T-cell (primary cell): Measurements from ENCODE around the gene AAK1. TPM values are rescaled to one million over a fixed set of nuclear protein-coding genes. Genes with fewer than 3 reads are reported as not detected.

Experiments used
- ATAC-seq, 4 experiments: fragments of 200-7000 bp in 3 of 4; fragments of 150-1000 bp in 1 of 4; cut with Tn5 transposase; replicated peaks in 1 of 4; 1 replicate in 3 of 4; 2 replicates in 1 of 4; pipeline ENCODE4 v1.10.0; 2021; ENCODE audit warnings: moderate library complexity in 3 of 4, mild to moderate bottlenecking in 2 of 4, moderate number of reproducible peaks in 1 of 4
- CTCF ChIA-PET, 2 donors: fragments of 300-600 bp; sonication (Branson Sonifier 250); formaldehyde crosslinking; loops; one replicate each; lab custom pipeline; 2022; ENCODE audit warnings: antibody characterized with exemption in 2 of 2; lab: Charles Lee
- POLR2A ChIA-PET, 2 donors: fragments of 300-600 bp; sonication (Branson Sonifier 250); formaldehyde crosslinking; loops; one replicate each; lab custom pipeline; 2022; ENCODE audit warnings: antibody characterized with exemption in 2 of 2; lab: Charles Lee
- DNase-seq, 35 experiments: peaks; one replicate each; pipeline versions ENCODE4 v3.0.0 to v3.0.0-alpha.2; 2013 to 2023
- H3K27ac ChIP-seq: one replicate; pipeline ENCODE4 v1.5.1; 2013; ENCODE audit warnings: low read length
- H3K27me3 ChIP-seq, 2 experiments: replicated peaks in 1 of 2; 1 replicate in 1 of 2; 2 replicates in 1 of 2; pipeline versions ENCODE4 v1.6.1 to v1.7.0; 2013; ENCODE audit warnings: low read length in 1 of 2, mixed read lengths in 1 of 2; ENCODE audit not compliant: control insufficient read depth in 2 of 2, insufficient read depth in 2 of 2; ENCODE audit errors: extremely low read depth in 1 of 2
- H3K36me3 ChIP-seq, 2 donors: 1 replicate in 1 of 2; 2 replicates in 1 of 2; pipeline versions ENCODE4 v1.6.1 to v1.7.0; 2013; ENCODE audit warnings: low read length in 1 of 2; ENCODE audit not compliant: control insufficient read depth in 2 of 2, insufficient read depth in 1 of 2; ENCODE audit errors: extremely low read depth in 1 of 2
- H3K4me1 ChIP-seq, 2 experiments: 1 replicate in 1 of 2; 2 replicates in 1 of 2; pipeline versions ENCODE4 v1.6.1 to v1.7.0; 2013; ENCODE audit warnings: low read length in 2 of 2, mixed read lengths in 1 of 2; ENCODE audit not compliant: insufficient read depth in 2 of 2, control insufficient read depth in 1 of 2; ENCODE audit errors: extremely low read depth in 1 of 2
- H3K4me3 ChIP-seq, 2 donors: 1 replicate in 1 of 2; 2 replicates in 1 of 2; pipeline versions ENCODE4 v1.5.1 to v1.7.0; 2013; ENCODE audit warnings: mild to moderate bottlenecking in 2 of 2, low read length in 1 of 2, moderate library complexity in 1 of 2; ENCODE audit not compliant: control insufficient read depth in 1 of 2; ENCODE audit errors: extremely low read depth in 1 of 2
- H3K9me3 ChIP-seq: 2 replicates; pipeline ENCODE4 v1.7.0; 2013
- H3K27ac Mint-ChIP-seq, 2 donors: one replicate each; pipeline ENCODE4 v1.8.0; 2020 to 2021; ENCODE audit warnings: mild to moderate bottlenecking in 2 of 2, mixed read lengths in 2 of 2
- H3K27me3 Mint-ChIP-seq, 2 donors: one replicate each; pipeline ENCODE4 v1.8.0; 2021 to 2022; ENCODE audit warnings: mixed read lengths in 2 of 2
- H3K36me3 Mint-ChIP-seq: one replicate; pipeline ENCODE4 v1.8.0; 2021; ENCODE audit warnings: mixed read lengths
- H3K4me1 Mint-ChIP-seq, 3 donors: one replicate each; pipeline ENCODE4 v1.8.0; 2020 to 2022; ENCODE audit warnings: mixed read lengths in 3 of 3, mild to moderate bottlenecking in 1 of 3
- H3K4me3 Mint-ChIP-seq, 3 donors: one replicate each; pipeline ENCODE4 v1.8.0; 2020 to 2022; ENCODE audit warnings: mild to moderate bottlenecking in 3 of 3, mixed read lengths in 3 of 3, moderate library complexity in 3 of 3
- H3K9me3 Mint-ChIP-seq, 3 donors: one replicate each; pipeline ENCODE4 v1.8.0; 2020 to 2022; ENCODE audit warnings: mixed read lengths in 3 of 3
- WGBS: methylation state at CpG from one replicate; pipeline ENCODE4 v1.1.5; 2013; ENCODE audit warnings: missing lambda C conversion rate; ENCODE audit not compliant: insufficient coverage; 5-methylcytosine and 5-hydroxymethylcytosine counted together
- total RNA-seq, 35 experiments: library from RNA in 6 of 35; stranded (reverse) in 6 of 35; fragments of 120-200 nt in 1 of 35; gene quantifications; one replicate each; pipeline versions ENCODE4 v1.2.1 to v1.2.4 and lab custom pipeline; 2013 to 2026

Gene AAK1
- total RNA-seq, 5 donors from 2014 or later (not counting 1 experiment from before 2014, with no cell fraction given): 170 to 283 (median 177) TPM

DNA sequence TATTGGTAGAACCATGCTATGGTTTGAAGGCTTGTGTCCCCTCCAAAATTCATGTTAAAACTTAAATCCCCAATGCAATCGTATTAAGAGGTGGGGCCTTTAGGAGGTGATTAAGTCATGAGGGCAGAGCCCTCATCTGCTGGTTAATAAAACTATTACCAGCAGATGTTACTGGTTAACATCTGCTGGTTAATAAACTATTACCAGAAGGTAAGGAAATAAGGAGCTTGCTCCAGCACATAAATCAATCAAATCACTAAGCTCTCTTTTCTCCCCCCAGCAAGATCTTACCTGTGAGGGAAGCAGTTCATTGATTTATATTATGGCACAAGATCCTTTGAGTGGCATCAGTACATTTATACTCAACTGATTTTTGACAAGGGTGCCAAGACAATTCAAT lies 96.9 kb downstream of the AAK1 start:
- Histone ChIP-seq H3K4me3 (no peak overlapping the region), H3K36me3 (peaks cover 10 to 32% of the 10 kb centered on the region in 2 donors), H3K27me3 (no peaks in the 10 kb centered on the region), H3K27ac (no peak overlapping the region), H3K4me1 (no peaks in the 10 kb centered on the region), H3K9me3 (no peaks in the 10 kb centered on the region)
- Mint-ChIP-seq H3K9me3 (peaks cover 0 to 3% (median 0%) of the 10 kb centered on the region in 3 donors), H3K36me3 (peaks cover 66% of the 10 kb centered on the region), H3K4me1 (peaks cover 60 to 62% (median 62%) of the 10 kb centered on the region in 3 donors), H3K27me3 (no peaks in the 10 kb centered on the region), H3K4me3 (no peak overlapping the region), H3K27ac (peak overlapping the region in 1 of 2 donors; percentile 39)
- DNase-seq (no peak), ATAC-seq (no peak)
- no CpG with 5 or more reads among the region's 1 CpG for WGBS
- ChIA-PET CTCF (no interaction called here), POLR2A (interaction anchor here (0.6 to 0.7 kb wide), 4 partner anchors 12 to 167 kb away, joined by 3 read pairs; no protein-coding TSS in a partner anchor)

- H3K27ac ChIP-seq: no peak overlapping the region
- H3K4me1 Mint-ChIP-seq: peaks cover 54 to 56% (median 56%) of the 10 kb centered on the region in 3 donors
- peak overlapping the region; percentile 5 to 42 for H3K27ac Mint-ChIP-seq
- no peaks in the 10 kb centered on the region for H3K27me3 Mint-ChIP-seq
- H3K27me3 ChIP-seq: no peaks in the 10 kb centered on the region
- no peak overlapping the region for H3K4me3 Mint-ChIP-seq
- H3K4me1 ChIP-seq: no peaks in the 10 kb centered on the region
- ATAC-seq (no peak), DNase-seq (no peak)
- peaks cover 0 to 3% (median 0%) of the 10 kb centered on the region in 3 donors for H3K9me3 Mint-ChIP-seq
- ChIA-PET CTCF (no interaction called here), POLR2A (interaction anchor here (0.6 kb wide), 4 partner anchors 22 to 571 kb away, joined by 3 to 4 read pairs (median 3); no protein-coding TSS in a partner anchor)
- peaks cover 10 to 39% of the 10 kb centered on the region in 2 donors for H3K36me3 ChIP-seq
- H3K4me3 ChIP-seq: no peak overlapping the region
- H3K9me3 ChIP-seq: no peaks in the 10 kb centered on the region
- peaks cover 64% of the 10 kb centered on the region for H3K36me3 Mint-ChIP-seq
- WGBS: 92% methylated on average over 1 of the region's 2 CpGs
These were observed 98.0 kb downstream of the AAK1 start for GRCh38 chr2:69545477-69545932.

- WGBS: no CpG with 5 or more reads among the region's 1 CpG
- H3K9me3 Mint-ChIP-seq: peaks cover 0 to 3% (median 0%) of the 10 kb centered on the region in 3 donors
- no peaks in the 10 kb centered on the region for H3K27me3 Mint-ChIP-seq
- Histone ChIP-seq H3K27ac (no peak overlapping the region), H3K36me3 (peaks cover 12 to 41% of the 10 kb centered on the region in 2 donors), H3K27me3 (no peaks in the 10 kb centered on the region), H3K4me1 (no peaks in the 10 kb centered on the region), H3K4me3 (no peak overlapping the region), H3K9me3 (no peaks in the 10 kb centered on the region)
- CTCF ChIA-PET: no interaction called here
- no peak for DNase-seq
- POLR2A ChIA-PET: interaction anchor here (0.6 kb wide), 4 partner anchors 21 to 571 kb away, joined by 3 to 4 read pairs (median 3); no protein-coding TSS in a partner anchor
- peaks cover 52 to 53% (median 53%) of the 10 kb centered on the region in 3 donors for H3K4me1 Mint-ChIP-seq
- H3K36me3 Mint-ChIP-seq: peaks cover 66% of the 10 kb centered on the region
- H3K27ac Mint-ChIP-seq: peak overlapping the region in 1 of 2 donors; percentile 55
- H3K4me3 Mint-ChIP-seq: no peak overlapping the region
- ATAC-seq: no peak
These were observed 98.6 kb downstream of the AAK1 start for GRCh38 chr2:69544951-69545350.

- H3K4me3 ChIP-seq: no peak overlapping the region
- CTCF ChIA-PET: interaction anchor here (0.5 to 0.7 kb wide), 3 partner anchors 42 to 1611 kb away, joined by 3 read pairs; no protein-coding TSS in a partner anchor
- no peaks in the 10 kb centered on the region for H3K27me3 Mint-ChIP-seq
- H3K4me1 Mint-ChIP-seq: peaks cover 46 to 53% (median 51%) of the 10 kb centered on the region in 3 donors
- H3K27ac ChIP-seq: no peak overlapping the region
- H3K27me3 ChIP-seq: no peaks in the 10 kb centered on the region
- POLR2A ChIA-PET: no interaction called here
- peaks cover 0 to 4% (median 0%) of the 10 kb centered on the region in 3 donors for H3K9me3 Mint-ChIP-seq
- no peaks in the 10 kb centered on the region for H3K9me3 ChIP-seq
- peaks cover 31 to 87% of the 10 kb centered on the region in 2 donors for H3K36me3 ChIP-seq
- ATAC-seq (no peak), DNase-seq (no peak)
- peaks cover 79% of the 10 kb centered on the region for H3K36me3 Mint-ChIP-seq
- H3K4me1 ChIP-seq: peaks cover 0 to 10% of the 10 kb centered on the region in 2 experiments
- peak overlapping the region; percentile 41 to 66 for H3K27ac Mint-ChIP-seq
- H3K4me3 Mint-ChIP-seq: no peak overlapping the region
These were observed 104.0 kb downstream of the AAK1 start for GRCh38 chr2:69539549-69539908.

GRCh38 chr2:69538872-69539548 lies 104.5 kb downstream of the AAK1 start:
- peaks cover 31 to 92% of the 10 kb centered on the region in 2 donors for H3K36me3 ChIP-seq

DNA sequence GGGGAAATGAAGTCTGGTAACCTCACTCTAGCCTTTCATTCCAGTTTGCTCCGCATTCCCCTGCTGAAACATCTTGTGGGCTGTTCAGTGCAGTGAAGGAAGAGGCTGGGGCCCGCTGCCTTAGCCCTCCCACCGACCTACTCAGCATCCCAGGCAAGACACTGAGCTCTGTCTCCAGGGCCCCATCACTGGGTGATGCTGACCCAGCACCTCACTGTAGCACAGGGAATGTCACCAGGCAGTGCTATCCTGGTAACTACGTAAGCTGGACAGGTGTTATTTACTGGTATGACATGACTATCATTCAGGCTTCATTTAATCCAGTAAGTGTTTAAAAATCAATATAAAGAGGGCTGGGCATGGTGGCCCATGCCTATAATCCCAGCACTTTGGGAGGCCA lies 105.3 kb downstream of the AAK1 start:
- H3K36me3 ChIP-seq: peaks cover 26 to 93% of the 10 kb centered on the region in 2 donors
- Mint-ChIP-seq H3K4me3 (no peak overlapping the region), H3K36me3 (peaks cover 84% of the 10 kb centered on the region), H3K27ac (no peak overlapping the region), H3K27me3 (no peaks in the 10 kb centered on the region), H3K4me1 (peaks cover 43 to 48% (median 43%) of the 10 kb centered on the region in 3 donors), H3K9me3 (peaks cover 0 to 13% (median 7%) of the 10 kb centered on the region in 3 donors)
- POLR2A ChIA-PET: interaction anchor here in 1 of 2 donors (0.7 kb wide), 1 partner anchor 73 kb away, joined by 3 read pairs; no protein-coding TSS in a partner anchor
- H3K4me3 ChIP-seq: no peak overlapping the region
- WGBS: 100% methylated on average over 3 of the region's 4 CpGs
- no peaks in the 10 kb centered on the region for H3K27me3 ChIP-seq
- no peak for DNase-seq
- no peaks in the 10 kb centered on the region for H3K9me3 ChIP-seq
- CTCF ChIA-PET: interaction anchor here in 1 of 2 donors (0.7 kb wide), 1 partner anchor 29 kb away, joined by 4 read pairs; no protein-coding TSS in a partner anchor
- H3K4me1 ChIP-seq: peaks cover 0 to 10% of the 10 kb centered on the region in 2 experiments
- no peak for ATAC-seq
- H3K27ac ChIP-seq: no peak overlapping the region

More at GRCh38 chr2:69538872-69539548, 104.5 kb downstream of the AAK1 start:
- ChIA-PET CTCF (interaction anchor here in 1 of 2 donors (0.5 to 0.7 kb wide), 2 partner anchors 30 to 43 kb away, joined by 3 to 4 read pairs; no protein-coding TSS in a partner anchor), POLR2A (interaction anchor here in 1 of 2 donors (0.7 kb wide), 1 partner anchor 72 kb away, joined by 3 read pairs; no protein-coding TSS in a partner anchor)
- Histone ChIP-seq H3K9me3 (no peaks in the 10 kb centered on the region), H3K27ac (no peak overlapping the region), H3K4me1 (peaks cover 0 to 10% of the 10 kb centered on the region in 2 experiments), H3K4me3 (no peak overlapping the region), H3K27me3 (no peaks in the 10 kb centered on the region)
- 93% methylated on average over 6 of the region's 7 CpGs for WGBS
- ATAC-seq: no peak
- Mint-ChIP-seq H3K4me3 (no peak overlapping the region), H3K36me3 (peaks cover 79% of the 10 kb centered on the region), H3K27me3 (no peaks in the 10 kb centered on the region), H3K9me3 (peaks cover 0 to 8% (median 3%) of the 10 kb centered on the region in 3 donors), H3K27ac (peak overlapping the region in 1 of 2 donors; percentile 4), H3K4me1 (peaks cover 43 to 48% (median 45%) of the 10 kb centered on the region in 3 donors)
- DNase-seq: no peak
